Measurements from ENCODE around the gene TMEM203.
"Not testable (repeated sequence)": the region's sequence is repeated elsewhere in the genome, so short reads cannot be mapped to it uniquely, and the experiment has no call there.

TMEM203 gene
- 14.0 to 39.0 reads per million in 2 donors for total RNA-seq

GRCh38 chr9:137205126-137206069 is at the start of gene TMEM203, which contains the start of gene NDOR1:
TMEM203 (minus strand) TSS chr9:137205648; CDS start chr9:137205414, 234 bp downstream.
NDOR1 (plus strand) TSS chr9:137205700; CDS start chr9:137205778, 78 bp downstream.
- DNase-seq: peak; percentile 96

- peak; percentile 97 for DNase-seq
Observed at GRCh38 chr9:137254624-137255447, 49.4 kb upstream of the TMEM203 start, which contains the start of gene NELFB. NELFB (plus strand) TSS chr9:137255327.

- no peak for DNase-seq
Observed at GRCh38 chr9:137253717-137254623, 48.5 kb upstream of the TMEM203 start.

GRCh38 chr9:137252555-137253506 is 47.4 kb upstream of the TMEM203 start:
- DNase-seq: no peak

GRCh38 chr9:137251490-137252268 is 46.2 kb upstream of the TMEM203 start:
- no peak for DNase-seq

- DNase-seq: no peak
Observed at GRCh38 chr9:137251194-137251461, 45.7 kb upstream of the TMEM203 start, which contains the start of gene STPG3. STPG3 (plus strand) TSS chr9:137251286; CDS start chr9:137251287, 1 bp downstream.

GRCh38 chr9:137250329-137251193 is 45.1 kb upstream of the TMEM203 start:
- no peak for DNase-seq

GRCh38 chr9:137247916-137248175 is 42.4 kb upstream of the TMEM203 start:
- DNase-seq: no peak

- no peak for DNase-seq
Observed at GRCh38 chr9:137247135-137247915, 41.9 kb upstream of the TMEM203 start.

- no peak for DNase-seq
Observed at GRCh38 chr9:137245450-137246421, 40.3 kb upstream of the TMEM203 start.

- no peak for DNase-seq
Observed at GRCh38 chr9:137244486-137245449, 39.3 kb upstream of the TMEM203 start.

GRCh38 chr9:137243626-137244485 is 38.4 kb upstream of the TMEM203 start:
- DNase-seq: no peak

GRCh38 chr9:137243266-137243625 is 37.8 kb upstream of the TMEM203 start:
- DNase-seq: not testable (repeated sequence)

GRCh38 chr9:137242269-137243203 is 37.1 kb upstream of the TMEM203 start:
- no peak for DNase-seq
